SK-N-MC (cell line): Measurements from ENCODE around the gene CDKAL1.

Experiments used
- DNase-seq: peaks from one replicate; pipeline ENCODE4 v3.0.0-alpha.2; 2011; ENCODE audit warnings: low read depth, low spot score
- H3K27ac ChIP-seq: fragments of 200-600 bp; sonication (generic); 2 replicates; pipeline ENCODE4 v1.5.1; 2016; ENCODE audit warnings: mixed run types
- H3K36me3 ChIP-seq: fragments of 200-600 bp; sonication (generic); 2 replicates; pipeline ENCODE4 v1.6.1; 2017; ENCODE audit warnings: antibody characterized with exemption, low read length, mixed read lengths; ENCODE audit not compliant: insufficient read depth
- H3K4me3 ChIP-seq: fragments of 200-600 bp; sonication (generic); 2 replicates; pipeline ENCODE4 v1.5.1; 2016
- H3K9ac ChIP-seq: fragments of 200-600 bp; sonication (generic); 2 replicates; pipeline ENCODE4 v1.8.0; 2017; ENCODE audit warnings: mixed run types, mixed read lengths; ENCODE audit not compliant: insufficient read length
- H3K9me3 ChIP-seq: fragments of 200-600 bp; sonication (generic); 2 replicates; pipeline ENCODE4 v1.6.1; 2017; ENCODE audit warnings: low read depth, mild to moderate bottlenecking, antibody characterized with exemption, low read length, moderate library complexity, mixed read lengths
- EZH2 ChIP-seq: fragments of 200-600 bp; sonication (generic); IDR thresholded peaks from one replicate; pipeline ENCODE4 v1.6.1; 2017; ENCODE audit warnings: antibody characterized with exemption
- FOXP2 ChIP-seq: optimal IDR thresholded peaks from 2 replicates; pipeline ENCODE3; 2011; ENCODE audit warnings: mild to moderate bottlenecking, moderate library complexity; ENCODE audit not compliant: insufficient read depth; ENCODE audit errors: extremely low read length, control extremely low read depth
- POLR2AphosphoS5 ChIP-seq: IDR thresholded peaks from 2 replicates; pipeline ENCODE4 v1.6.1; 2012; ENCODE audit warnings: mild to moderate bottlenecking, low read depth, low read length, borderline replicate concordance

Gene CDKAL1

GRCh38 chr6:20684474-20684873 lies 150.2 kb downstream of the CDKAL1 start:
- TF ChIP-seq FOXP2 (no peak), EZH2 (no peak), POLR2AphosphoS5 (no peak)
- no peak for DNase-seq
- Histone ChIP-seq H3K36me3 (no peaks in the 10 kb centered on the region), H3K9ac (no peak overlapping the region), H3K9me3 (no peaks in the 10 kb centered on the region), H3K27ac (no peak overlapping the region), H3K4me3 (no peak overlapping the region)

GRCh38 chr6:20686142-20686541 lies 151.9 kb downstream of the CDKAL1 start:
- Histone ChIP-seq H3K27ac (no peak overlapping the region), H3K9ac (no peak overlapping the region), H3K36me3 (no peaks in the 10 kb centered on the region), H3K9me3 (no peaks in the 10 kb centered on the region), H3K4me3 (no peak overlapping the region)
- DNase-seq, result no peak
- no peak for TF ChIP-seq FOXP2
- TF ChIP-seq EZH2, result no peak
- TF ChIP-seq POLR2AphosphoS5, result no peak

- Histone ChIP-seq H3K9ac (no peak overlapping the region), H3K36me3 (no peaks in the 10 kb centered on the region), H3K4me3 (no peak overlapping the region), H3K27ac (no peak overlapping the region), H3K9me3 (no peaks in the 10 kb centered on the region)
- TF ChIP-seq POLR2AphosphoS5 (no peak), EZH2 (no peak), FOXP2 (no peak)
- DNase-seq, result no peak
These were observed 153.2 kb downstream of the CDKAL1 start for GRCh38 chr6:20687494-20687893.

- no peaks in the 10 kb centered on the region for H3K9me3 ChIP-seq
- no peaks in the 10 kb centered on the region for H3K36me3 ChIP-seq
- no peak overlapping the region for H3K27ac ChIP-seq
- H3K9ac ChIP-seq, result no peak overlapping the region
- no peak for DNase-seq
- H3K4me3 ChIP-seq, result peak overlapping the region; percentile 27
- TF ChIP-seq FOXP2 (no peak), EZH2 (no peak), POLR2AphosphoS5 (no peak)
These were observed 154.6 kb downstream of the CDKAL1 start for GRCh38 chr6:20688710-20689500.

GRCh38 chr6:20691185-20691584 lies 156.9 kb downstream of the CDKAL1 start:
- Histone ChIP-seq H3K36me3 (no peaks in the 10 kb centered on the region), H3K9ac (no peak overlapping the region), H3K4me3 (no peak overlapping the region), H3K9me3 (no peaks in the 10 kb centered on the region), H3K27ac (peak overlapping the region; percentile 83; the same call in 1 of the 2 replicates)
- no peak for DNase-seq
- no peak for TF ChIP-seq FOXP2
- TF ChIP-seq POLR2AphosphoS5, result no peak
- no peak for TF ChIP-seq EZH2

GRCh38 chr6:20692023-20692422 lies 157.8 kb downstream of the CDKAL1 start:
- Histone ChIP-seq H3K9ac (no peak overlapping the region), H3K27ac (peak overlapping the region; percentile 83), H3K36me3 (no peaks in the 10 kb centered on the region), H3K4me3 (peak overlapping the region; percentile 45; the same call in 1 of the 2 replicates), H3K9me3 (no peaks in the 10 kb centered on the region)
- TF ChIP-seq POLR2AphosphoS5, result no peak
- no peak for TF ChIP-seq FOXP2
- TF ChIP-seq EZH2, result no peak
- DNase-seq, result no peak

- H3K9ac ChIP-seq, result no peak overlapping the region
- H3K4me3 ChIP-seq, result no peak overlapping the region
- no peaks in the 10 kb centered on the region for H3K9me3 ChIP-seq
- peak overlapping the region; percentile 81 for H3K27ac ChIP-seq
- H3K36me3 ChIP-seq, result no peaks in the 10 kb centered on the region
- TF ChIP-seq FOXP2 (no peak), POLR2AphosphoS5 (no peak), EZH2 (no peak)
- DNase-seq, result no peak
These were observed 159.3 kb downstream of the CDKAL1 start for GRCh38 chr6:20693466-20694063.

GRCh38 chr6:20696676-20697075 lies 162.4 kb downstream of the CDKAL1 start:
- TF ChIP-seq POLR2AphosphoS5 (no peak), EZH2 (no peak), FOXP2 (no peak)
- H3K4me3 ChIP-seq, result no peak overlapping the region
- H3K27ac ChIP-seq, result no peak overlapping the region
- no peak for DNase-seq
- H3K9me3 ChIP-seq, result no peaks in the 10 kb centered on the region
- H3K36me3 ChIP-seq, result no peaks in the 10 kb centered on the region
- H3K9ac ChIP-seq, result no peak overlapping the region

- no peaks in the 10 kb centered on the region for H3K36me3 ChIP-seq
- DNase-seq, result no peak
- H3K27ac ChIP-seq, result no peak overlapping the region
- H3K9me3 ChIP-seq, result no peaks in the 10 kb centered on the region
- TF ChIP-seq POLR2AphosphoS5 (no peak), EZH2 (no peak), FOXP2 (no peak)
- no peak overlapping the region for H3K9ac ChIP-seq
- no peak overlapping the region for H3K4me3 ChIP-seq
These were observed 164.4 kb downstream of the CDKAL1 start for GRCh38 chr6:20698675-20699074.
